Measurements from ENCODE around the gene CD22.
"Not testable (repeated sequence)": the region's sequence is repeated elsewhere in the genome, so short reads cannot be mapped to it uniquely, and the experiment has no call there.

DNA sequence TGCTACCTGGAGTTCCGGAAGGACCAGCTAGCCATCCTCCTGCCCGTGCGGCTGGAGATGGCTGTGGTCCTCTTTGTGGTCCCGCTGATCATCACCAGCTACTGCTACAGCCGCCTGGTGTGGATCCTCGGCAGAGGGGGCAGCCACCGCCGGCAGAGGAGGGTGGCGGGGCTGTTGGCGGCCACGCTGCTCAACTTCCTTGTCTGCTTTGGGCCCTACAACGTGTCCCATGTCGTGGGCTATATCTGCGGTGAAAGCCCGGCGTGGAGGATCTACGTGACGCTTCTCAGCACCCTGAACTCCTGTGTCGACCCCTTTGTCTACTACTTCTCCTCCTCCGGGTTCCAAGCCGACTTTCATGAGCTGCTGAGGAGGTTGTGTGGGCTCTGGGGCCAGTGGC, 30.4 kb downstream of the CD22 start:
- TF ChIP-seq, protein P1, sequence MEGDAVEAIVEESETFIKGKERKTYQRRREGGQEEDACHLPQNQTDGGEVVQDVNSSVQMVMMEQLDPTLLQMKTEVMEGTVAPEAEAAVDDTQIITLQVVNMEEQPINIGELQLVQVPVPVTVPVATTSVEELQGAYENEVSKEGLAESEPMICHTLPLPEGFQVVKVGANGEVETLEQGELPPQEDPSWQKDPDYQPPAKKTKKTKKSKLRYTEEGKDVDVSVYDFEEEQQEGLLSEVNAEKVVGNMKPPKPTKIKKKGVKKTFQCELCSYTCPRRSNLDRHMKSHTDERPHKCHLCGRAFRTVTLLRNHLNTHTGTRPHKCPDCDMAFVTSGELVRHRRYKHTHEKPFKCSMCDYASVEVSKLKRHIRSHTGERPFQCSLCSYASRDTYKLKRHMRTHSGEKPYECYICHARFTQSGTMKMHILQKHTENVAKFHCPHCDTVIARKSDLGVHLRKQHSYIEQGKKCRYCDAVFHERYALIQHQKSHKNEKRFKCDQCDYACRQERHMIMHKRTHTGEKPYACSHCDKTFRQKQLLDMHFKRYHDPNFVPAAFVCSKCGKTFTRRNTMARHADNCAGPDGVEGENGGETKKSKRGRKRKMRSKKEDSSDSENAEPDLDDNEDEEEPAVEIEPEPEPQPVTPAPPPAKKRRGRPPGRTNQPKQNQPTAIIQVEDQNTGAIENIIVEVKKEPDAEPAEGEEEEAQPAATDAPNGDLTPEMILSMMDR (IDR thresholded peaks at IDR 0.05; ENCODE audit: low read length), result not testable (repeated sequence)
- not testable (repeated sequence) for TF ChIP-seq EZH2phosphoT487 (IDR thresholded peaks at IDR 0.05; ENCODE audit: low read length)
